Esophagus muscularis mucosa (tissue), 4 donors: ENCODE results near the gene TMEM47. TPM values are rescaled to one million over a fixed set of nuclear protein-coding genes. Genes with fewer than 3 reads are reported as not detected.

Experiments used
- DNase-seq: peaks from one replicate; pipeline ENCODE4 v3.0.0-alpha.2; 2017; ENCODE audit errors: extremely low spot score
- H3K27ac ChIP-seq, 4 donors: fragments of 200-600 bp; sonication (generic); replicated peaks in 1 of 4; 1 replicate in 3 of 4; 2 replicates in 1 of 4; pipeline ENCODE4 v1.5.1; 2016 to 2019; ENCODE audit warnings: mild to moderate bottlenecking in 1 of 4
- H3K27me3 ChIP-seq, 4 donors: fragments of 200-600 bp; sonication (generic); one replicate each; pipeline versions ENCODE4 v1.5.1 to v1.6.0; 2016 to 2019
- H3K36me3 ChIP-seq, 4 donors: fragments of 200-600 bp; sonication (generic); one replicate each; pipeline ENCODE4 v1.5.1; 2016 to 2019
- H3K4me1 ChIP-seq, 4 donors: fragments of 200-600 bp; sonication (generic); one replicate each; pipeline ENCODE4 v1.5.1; 2016 to 2019
- H3K4me3 ChIP-seq, 4 donors: fragments of 200-600 bp; sonication (generic); 1 replicate in 2 of 4; 2 replicates in 2 of 4; pipeline ENCODE4 v1.5.1; 2016 to 2019; ENCODE audit warnings: mild to moderate bottlenecking in 4 of 4, moderate library complexity in 1 of 4
- H3K9me3 ChIP-seq, 4 donors: fragments of 200-600 bp; sonication (generic); 1 replicate in 3 of 4; 2 replicates in 1 of 4; pipeline ENCODE4 v1.5.1; 2016 to 2019
- EP300 ChIP-seq: sonication (generic); formaldehyde crosslinking; IDR thresholded peaks from one replicate; pipeline ENCODE4 v1.6.1; 2017; ENCODE audit warnings: antibody characterized with exemption
- POLR2A ChIP-seq: fragments of 450-650 bp; IDR thresholded peaks from one replicate; pipeline ENCODE4 v1.6.1; 2017; ENCODE audit warnings: antibody characterized with exemption, moderate library complexity, mild to moderate bottlenecking, low read depth
- POLR2AphosphoS5 ChIP-seq, 2 donors: sonication (generic); formaldehyde crosslinking; IDR thresholded peaks; one replicate each; pipeline ENCODE4 v1.6.1; 2017; ENCODE audit warnings: antibody characterized with exemption in 2 of 2
- WGBS: methylation state at CpG from one replicate; pipeline ENCODE4 v1.1.5; 2018; 5-methylcytosine and 5-hydroxymethylcytosine counted together
- intact Hi-C: fragments of 100-400 bp; cut with DNase I; formaldehyde crosslinking; loops from one replicate; pipeline ENCODE4 v1.15.1; 2023
- total RNA-seq, 4 donors: library from RNA; depleted of rRNA; stranded (reverse); fragments of >200 nt; gene quantifications; one replicate each; pipeline versions ENCODE4 v1.1.0 to v1.2.1, GENCODE V29; 2016
- TF ChIP-seq, protein P1 (sequence below), 3 experiments: fragments of 200-600 bp in 2 of 3; fragments of 450-650 bp in 1 of 3; sonication (generic) in 2 of 3; IDR thresholded peaks; one replicate each; pipeline ENCODE4 v1.5.1; 2017 to 2019; ENCODE audit warnings: antibody characterized with exemption in 3 of 3, mild to moderate bottlenecking in 2 of 3, moderate library complexity in 1 of 3

TMEM47 gene
- total RNA-seq, 4 donors from 2014 or later, result 124 to 261 (median 192) TPM

DNA sequence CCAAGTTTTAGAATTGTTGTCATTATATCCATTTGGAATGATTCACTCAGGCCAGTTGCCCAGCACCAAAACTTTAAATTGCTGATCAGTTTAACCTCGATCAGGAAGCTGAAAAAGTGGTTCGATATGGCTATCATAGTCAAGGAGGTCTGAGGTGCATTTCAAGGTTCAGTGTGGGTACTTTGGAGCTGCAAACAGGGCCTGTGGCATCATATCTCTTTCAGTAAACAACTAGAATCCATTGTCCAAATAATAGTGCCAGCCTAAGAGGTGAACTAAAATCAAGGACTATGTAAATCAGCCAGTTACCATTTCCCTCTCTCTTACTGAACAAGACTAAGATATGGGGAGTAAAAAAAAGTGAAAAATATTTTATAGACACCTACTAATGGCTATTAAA, 14.2 kb downstream of the TMEM47 start:
- intact Hi-C loops, result no loop called here
- Histone ChIP-seq H3K36me3 (no peaks in the 10 kb centered on the region), H3K9me3 (no peaks in the 10 kb centered on the region), H3K4me3 (no peak overlapping the region), H3K27ac (no peak overlapping the region), H3K27me3 (no peaks in the 10 kb centered on the region), H3K4me1 (peaks cover 3 to 60% (median 16%) of the 10 kb centered on the region in 4 donors)
- DNase-seq, result no peak
- TF ChIP-seq, protein P1, sequence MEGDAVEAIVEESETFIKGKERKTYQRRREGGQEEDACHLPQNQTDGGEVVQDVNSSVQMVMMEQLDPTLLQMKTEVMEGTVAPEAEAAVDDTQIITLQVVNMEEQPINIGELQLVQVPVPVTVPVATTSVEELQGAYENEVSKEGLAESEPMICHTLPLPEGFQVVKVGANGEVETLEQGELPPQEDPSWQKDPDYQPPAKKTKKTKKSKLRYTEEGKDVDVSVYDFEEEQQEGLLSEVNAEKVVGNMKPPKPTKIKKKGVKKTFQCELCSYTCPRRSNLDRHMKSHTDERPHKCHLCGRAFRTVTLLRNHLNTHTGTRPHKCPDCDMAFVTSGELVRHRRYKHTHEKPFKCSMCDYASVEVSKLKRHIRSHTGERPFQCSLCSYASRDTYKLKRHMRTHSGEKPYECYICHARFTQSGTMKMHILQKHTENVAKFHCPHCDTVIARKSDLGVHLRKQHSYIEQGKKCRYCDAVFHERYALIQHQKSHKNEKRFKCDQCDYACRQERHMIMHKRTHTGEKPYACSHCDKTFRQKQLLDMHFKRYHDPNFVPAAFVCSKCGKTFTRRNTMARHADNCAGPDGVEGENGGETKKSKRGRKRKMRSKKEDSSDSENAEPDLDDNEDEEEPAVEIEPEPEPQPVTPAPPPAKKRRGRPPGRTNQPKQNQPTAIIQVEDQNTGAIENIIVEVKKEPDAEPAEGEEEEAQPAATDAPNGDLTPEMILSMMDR (IDR thresholded peaks at IDR 0.05), result no peak
- TF ChIP-seq POLR2AphosphoS5 (IDR thresholded peaks at IDR 0.05) (no peak), POLR2A (no peak), EP300 (no peak)
- 85% methylated on average over 2 of the region's 2 CpGs for WGBS

DNA sequence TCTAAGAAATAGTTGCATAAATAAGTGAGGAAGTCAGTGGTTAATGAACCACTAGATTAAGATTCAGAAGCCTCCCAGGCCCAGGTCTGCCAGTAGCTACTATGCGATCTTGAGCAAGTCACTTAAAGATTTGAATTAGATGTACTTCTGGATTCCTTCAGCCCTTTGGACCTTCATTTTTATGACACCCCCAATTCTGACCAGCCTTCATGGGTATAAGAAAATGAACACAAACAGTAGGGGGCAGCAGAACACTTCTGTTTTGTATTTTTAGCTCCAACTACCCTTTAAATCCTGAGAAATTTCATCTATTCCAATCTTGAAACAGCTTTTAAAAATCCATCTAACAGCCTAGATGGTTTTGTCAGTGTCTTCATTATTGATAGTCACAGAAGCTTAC, 19.0 kb downstream of the TMEM47 start:
- no peaks in the 10 kb centered on the region for H3K9me3 ChIP-seq
- intact Hi-C loops, result no loop called here
- peaks cover 3 to 39% (median 16%) of the 10 kb centered on the region in 4 donors for H3K4me1 ChIP-seq
- TF ChIP-seq POLR2AphosphoS5 (IDR thresholded peaks at IDR 0.05), result no peak
- no peak for TF ChIP-seq EP300
- TF ChIP-seq, protein P1 (IDR thresholded peaks at IDR 0.05), result peak; percentile 32 to 51 (median 36)
- TF ChIP-seq POLR2A, result no peak
- no peaks in the 10 kb centered on the region for H3K36me3 ChIP-seq
- WGBS, result 39% methylated on average over 1 of the region's 1 CpG
- H3K4me3 ChIP-seq, result no peak overlapping the region
- DNase-seq, result no peak
- H3K27me3 ChIP-seq, result no peaks in the 10 kb centered on the region
- H3K27ac ChIP-seq, result no peak overlapping the region

DNA sequence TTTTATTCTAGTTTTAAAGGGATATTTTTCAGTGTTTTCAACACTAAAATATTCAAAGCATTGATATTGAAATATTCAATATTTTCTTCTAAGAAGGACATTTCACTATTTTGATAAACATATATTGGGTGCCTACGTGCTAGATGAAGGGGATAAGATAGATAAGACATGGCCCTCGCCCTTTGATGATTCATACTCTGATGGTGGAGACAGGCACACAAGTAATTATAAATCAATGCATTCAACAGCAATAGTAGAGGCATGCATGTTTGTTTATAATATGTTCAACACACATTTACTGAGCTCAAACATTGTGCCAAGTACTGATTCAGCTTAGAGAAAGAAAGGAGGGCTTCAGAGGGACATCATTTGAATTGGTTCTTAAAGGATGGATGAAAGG, 22.7 kb downstream of the TMEM47 start:
- H3K27me3 ChIP-seq, result no peaks in the 10 kb centered on the region
- 23% methylated on average over 2 of the region's 2 CpGs for WGBS
- H3K4me3 ChIP-seq, result no peak overlapping the region
- DNase-seq, result no peak
- H3K9me3 ChIP-seq, result no peaks in the 10 kb centered on the region
- TF ChIP-seq EP300 (no peak), POLR2AphosphoS5 (IDR thresholded peaks at IDR 0.05) (no peak), POLR2A (no peak)
- TF ChIP-seq, protein P1 (IDR thresholded peaks at IDR 0.05), result no peak
- H3K4me1 ChIP-seq, result peaks cover 0 to 37% (median 18%) of the 10 kb centered on the region in 4 donors
- intact Hi-C loops, result no loop called here
- no peak overlapping the region for H3K27ac ChIP-seq
- peaks cover 0 to 8% (median 0%) of the 10 kb centered on the region in 4 donors for H3K36me3 ChIP-seq

DNA sequence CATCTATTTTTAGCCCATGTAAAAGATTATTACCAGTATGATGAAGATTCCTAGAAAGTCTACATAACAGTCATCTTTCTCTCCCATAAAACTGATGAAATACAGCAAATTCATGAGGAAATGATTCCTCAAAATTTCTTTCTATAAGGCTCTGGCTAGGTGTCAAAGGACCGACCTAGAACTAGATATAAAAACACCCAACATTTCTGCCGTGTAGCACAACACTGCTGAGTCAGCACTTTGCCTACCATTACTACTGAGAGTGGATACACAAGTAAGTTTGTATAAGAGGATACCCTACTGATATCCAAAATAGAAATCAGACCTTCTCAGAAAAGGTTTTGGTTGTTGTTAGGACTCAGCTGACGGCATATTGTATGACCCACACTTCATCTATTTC, 24.7 kb downstream of the TMEM47 start:
- intact Hi-C loops, result no loop called here
- TF ChIP-seq POLR2AphosphoS5 (IDR thresholded peaks at IDR 0.05), result no peak
- no peak for TF ChIP-seq EP300
- TF ChIP-seq POLR2A, result no peak
- TF ChIP-seq, protein P1 (IDR thresholded peaks at IDR 0.05), result no peak
- H3K4me1 ChIP-seq, result peaks cover 0 to 32% (median 18%) of the 10 kb centered on the region in 4 donors

More for the DNA sequence above, 24.7 kb downstream of the TMEM47 start:
- no peak for DNase-seq
- peaks cover 0 to 8% (median 0%) of the 10 kb centered on the region in 4 donors for H3K36me3 ChIP-seq
- no peaks in the 10 kb centered on the region for H3K9me3 ChIP-seq
- no peak overlapping the region for H3K4me3 ChIP-seq
- no peak overlapping the region for H3K27ac ChIP-seq
- no peaks in the 10 kb centered on the region for H3K27me3 ChIP-seq
- 72% methylated on average over 3 of the region's 3 CpGs for WGBS
